GM21360 (cell line): ENCODE data around the gene H1-8.

ENCODE experiments used
- ATAC-seq: cut with Tn5 transposase; IDR thresholded peaks from one replicate; pipeline ENCODE4 v1.9.1; 2021; ENCODE audit warnings: mild to moderate bottlenecking, moderate library complexity; ENCODE audit not compliant: unreplicated experiment

Gene H1-8

DNA sequence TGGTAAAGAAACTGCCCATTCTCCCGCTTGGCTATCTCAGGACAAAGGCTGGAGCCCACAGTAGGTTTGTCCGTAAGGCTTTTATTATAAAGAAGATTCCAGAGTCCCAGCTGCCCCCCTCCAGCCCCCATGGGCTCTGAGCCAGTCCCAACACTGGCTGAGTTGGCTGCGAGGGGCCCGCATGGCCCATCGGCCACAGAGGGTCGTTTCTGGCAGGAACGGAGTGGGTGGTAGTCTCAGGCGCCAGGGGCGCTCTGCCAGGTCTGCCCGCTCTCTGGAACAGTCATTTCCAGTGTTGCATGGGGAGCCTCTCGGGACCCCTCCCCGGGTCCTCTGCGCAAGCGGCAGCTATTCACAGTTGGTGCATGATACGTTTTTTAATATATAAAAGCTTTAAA, 12.2 kb downstream of the H1-8 start:
- ATAC-seq = no peak

DNA sequence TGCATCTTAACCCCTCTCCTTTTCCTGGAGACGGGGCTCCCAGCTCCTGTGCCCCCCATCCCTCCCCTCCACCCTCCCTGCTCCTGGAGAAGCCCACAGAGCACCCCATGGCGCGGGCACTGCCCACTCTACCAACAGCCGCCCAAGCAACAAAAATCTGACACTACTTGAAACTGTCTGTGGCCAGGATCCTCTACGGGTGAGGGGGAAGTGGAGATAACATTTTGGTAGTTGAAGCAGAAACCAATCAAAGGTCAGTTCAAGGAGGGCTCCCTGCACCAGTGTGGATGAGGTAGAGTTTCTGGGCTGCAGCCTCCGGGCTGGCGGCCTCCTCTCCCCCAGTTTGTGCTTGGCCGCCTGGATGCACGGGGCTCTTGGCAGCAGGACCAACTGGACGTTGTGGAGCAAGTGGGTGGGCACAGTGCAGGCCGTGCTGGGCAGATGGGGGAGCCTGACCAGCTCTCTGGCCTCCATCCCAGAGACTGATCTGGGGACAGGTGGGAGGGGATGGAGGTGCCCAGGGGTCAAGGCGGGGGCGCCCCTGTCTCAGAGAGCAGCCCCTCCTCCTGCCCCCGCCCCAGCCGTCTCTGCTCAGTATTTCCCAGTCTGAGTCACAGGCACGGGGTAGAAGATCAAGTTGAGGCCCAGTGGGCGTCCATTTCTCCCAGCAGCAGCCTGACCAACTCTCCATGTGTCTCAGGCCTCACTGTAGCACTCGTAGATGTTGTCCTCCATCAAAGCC, 12.8 kb downstream of the H1-8 start:
- ATAC-seq = no peak

DNA sequence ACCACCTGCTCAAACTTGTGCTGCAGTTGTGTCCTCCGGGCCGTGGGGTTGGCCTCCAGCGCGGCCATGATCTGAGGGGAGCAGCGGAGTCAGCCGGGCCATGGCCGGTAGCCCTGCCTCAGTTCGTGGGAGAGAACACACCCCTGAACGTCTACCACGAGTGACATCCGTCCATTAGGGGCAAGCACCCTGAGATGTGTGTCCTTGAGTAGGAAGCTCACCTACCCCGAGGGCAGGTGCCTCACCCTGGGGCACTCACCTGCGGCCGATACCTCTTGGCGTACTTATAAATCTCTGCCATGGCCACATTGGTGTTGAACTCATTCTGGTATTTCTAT, 13.4 kb downstream of the H1-8 start:
- no peak for ATAC-seq

DNA sequence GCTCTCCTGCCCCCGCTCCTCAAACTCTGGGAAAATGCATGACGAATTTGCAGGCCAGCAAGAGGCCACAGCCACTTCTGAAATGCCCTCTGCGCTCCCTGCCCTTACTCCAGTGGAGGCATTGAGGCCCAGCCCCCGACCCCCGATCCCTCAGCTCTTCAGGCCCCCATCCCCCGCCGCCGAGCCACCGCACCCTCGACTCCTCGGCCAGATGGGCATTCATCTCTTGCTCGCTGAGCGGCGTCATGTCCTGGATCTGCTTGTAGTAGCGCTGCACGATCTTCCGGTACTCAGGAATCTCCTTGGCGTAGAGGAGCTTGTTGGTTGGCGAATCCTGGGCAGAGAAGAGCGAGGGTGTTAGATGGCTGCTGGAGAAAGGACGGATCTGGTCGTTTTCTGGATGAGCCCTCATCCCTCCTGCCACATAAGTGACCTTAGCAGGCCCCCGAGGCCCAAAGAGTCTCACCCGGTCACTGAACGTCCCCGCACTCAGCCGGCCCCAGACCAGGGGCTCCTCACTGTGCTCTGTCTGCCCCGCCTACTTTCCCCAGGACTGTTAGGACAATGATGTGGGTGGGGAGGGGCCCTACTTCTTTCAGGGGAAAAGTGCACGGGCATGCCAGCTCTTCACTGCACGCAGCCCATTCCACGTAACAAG, 14.0 kb downstream of the H1-8 start:
- no peak for ATAC-seq

DNA sequence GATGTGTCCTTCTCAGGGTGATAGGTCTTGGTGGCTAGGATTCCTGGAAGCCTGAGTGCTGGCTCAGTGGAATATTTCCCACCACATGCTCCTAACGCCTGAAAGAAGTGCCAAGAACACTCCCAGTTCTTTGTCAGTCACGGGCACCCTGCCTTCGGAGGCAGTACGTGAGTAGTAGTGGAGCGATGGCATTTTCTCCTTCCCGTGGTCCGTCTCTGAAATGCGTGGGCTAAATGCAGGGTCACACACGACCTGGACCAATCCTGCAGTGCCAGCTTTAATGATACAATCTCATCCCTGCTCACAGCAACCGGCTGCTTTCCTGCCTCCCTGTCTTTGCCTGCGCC, 14.5 kb downstream of the H1-8 start:
- ATAC-seq = no peak

DNA sequence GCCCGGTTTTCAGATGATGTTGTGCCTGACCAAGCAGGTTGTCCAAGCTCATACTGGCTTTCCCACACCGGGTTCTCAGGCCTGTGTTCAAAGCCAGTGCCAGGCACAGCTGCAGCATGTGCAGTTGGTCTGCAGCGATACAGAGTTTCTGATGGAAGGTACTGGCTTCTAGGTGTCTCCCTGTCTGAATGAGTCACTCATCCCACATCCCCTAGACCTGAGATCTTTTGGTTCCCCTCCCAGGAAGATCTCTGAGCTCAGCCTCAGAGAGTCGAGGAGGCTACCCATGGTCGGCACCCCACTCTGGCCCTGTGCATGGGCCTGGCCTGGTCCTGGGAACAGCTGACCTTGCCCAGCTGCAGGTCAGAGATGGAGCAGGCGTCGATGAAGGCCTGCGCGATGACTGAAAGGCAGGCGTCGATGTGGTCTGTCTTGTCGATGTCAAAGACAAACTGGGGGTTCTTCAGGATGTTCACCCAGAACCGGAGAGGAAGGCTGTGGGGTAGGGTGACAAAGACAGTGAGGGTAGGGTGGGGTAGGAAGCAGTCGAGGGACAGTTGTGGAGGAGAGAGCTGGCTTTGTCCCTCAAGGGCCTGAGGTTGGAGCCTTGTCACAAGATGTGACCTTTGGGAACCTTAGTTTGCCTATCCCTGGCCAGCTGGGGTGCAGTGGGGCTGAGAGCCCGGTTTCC, 15.3 kb downstream of the H1-8 start:
- ATAC-seq = no peak

DNA sequence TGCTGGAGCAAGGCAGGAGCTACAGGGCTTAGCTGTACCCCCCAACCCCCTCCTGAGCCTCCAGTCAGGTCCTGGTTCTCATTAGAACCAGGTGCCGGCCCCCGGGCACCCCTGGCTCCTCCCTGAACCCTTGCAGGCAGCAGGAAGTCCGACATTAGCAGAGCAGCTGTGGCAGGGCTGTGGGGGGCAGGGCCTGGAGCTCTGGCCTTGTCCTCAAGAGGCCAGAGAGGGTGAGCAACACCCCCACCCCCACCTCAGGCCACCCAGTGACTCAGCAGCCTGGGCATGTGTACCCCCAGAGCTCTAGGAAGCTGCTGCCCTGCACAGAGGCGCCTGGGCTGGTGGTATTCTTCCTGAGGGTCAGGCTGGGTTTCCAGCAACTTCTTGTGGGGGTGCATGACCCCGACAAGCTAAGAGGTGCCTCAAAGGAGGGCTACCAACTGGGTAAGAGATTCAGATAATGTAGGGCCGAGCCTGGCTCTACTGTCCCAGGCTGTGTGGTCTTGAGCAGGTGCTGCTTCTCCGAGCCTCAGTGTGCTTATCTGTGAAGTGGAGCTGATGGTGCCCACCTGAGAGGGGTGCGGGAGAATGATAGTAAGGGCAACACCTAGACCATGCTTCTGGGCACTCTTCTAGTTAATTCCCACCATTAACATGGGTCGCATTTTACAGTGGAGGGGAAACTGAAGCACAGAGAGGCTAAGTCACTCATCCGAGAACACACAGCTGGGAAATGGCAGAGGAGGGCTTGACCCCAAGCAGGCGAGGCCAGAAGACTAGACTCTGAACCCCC, 16.0 kb downstream of the H1-8 start:
- no peak for ATAC-seq

DNA sequence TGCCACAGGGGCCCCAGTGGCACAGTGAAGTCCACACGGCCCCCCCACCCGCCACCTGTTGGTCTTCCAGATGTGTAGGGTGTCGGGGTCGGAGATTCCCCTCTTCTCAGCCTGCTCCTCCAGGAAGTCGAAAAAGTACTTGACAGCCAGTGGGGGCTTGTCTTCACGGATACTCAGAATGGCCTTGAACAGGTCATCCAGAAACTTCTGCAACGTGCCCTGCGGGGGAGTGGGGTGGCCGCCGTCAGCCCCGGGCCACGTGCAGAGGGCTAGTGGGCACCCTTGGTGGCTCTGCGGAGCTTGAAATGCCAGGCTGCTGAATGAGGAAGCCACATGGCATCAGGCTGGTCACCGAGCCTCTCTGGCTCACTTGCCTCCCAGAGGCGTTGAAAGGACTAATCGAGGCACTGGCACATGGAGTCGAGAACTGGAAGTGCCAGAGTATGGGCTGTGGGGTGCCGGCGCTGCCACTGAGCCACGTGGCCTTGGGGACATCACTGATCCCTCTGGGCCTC, 16.6 kb downstream of the H1-8 start:
- ATAC-seq = no peak

DNA sequence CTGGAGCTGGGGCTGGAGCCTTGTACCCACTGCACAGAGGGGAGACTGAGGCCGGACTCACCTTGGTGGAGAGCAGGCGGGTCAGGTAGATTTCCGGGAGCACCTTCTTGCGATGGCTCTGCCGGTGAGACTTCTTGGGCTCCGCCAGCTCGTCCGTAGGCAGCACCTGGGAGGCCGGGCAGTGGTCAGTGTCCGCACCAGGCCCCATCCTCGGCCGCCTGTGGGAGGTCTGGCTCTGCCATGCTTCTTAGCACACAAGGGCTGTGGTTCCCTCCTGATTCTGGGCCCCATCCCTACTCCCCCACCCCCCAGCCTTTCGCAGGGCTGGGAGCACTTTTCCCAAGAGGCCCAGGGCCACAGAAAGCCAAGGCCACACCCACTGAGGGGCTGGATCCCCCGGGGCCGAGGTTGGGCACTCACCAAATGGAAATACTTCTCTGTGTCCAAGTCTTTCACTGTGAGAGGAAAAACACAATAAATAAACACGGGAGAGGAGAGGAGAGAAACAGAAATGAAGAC, 17.4 kb downstream of the H1-8 start:
- no peak for ATAC-seq

DNA sequence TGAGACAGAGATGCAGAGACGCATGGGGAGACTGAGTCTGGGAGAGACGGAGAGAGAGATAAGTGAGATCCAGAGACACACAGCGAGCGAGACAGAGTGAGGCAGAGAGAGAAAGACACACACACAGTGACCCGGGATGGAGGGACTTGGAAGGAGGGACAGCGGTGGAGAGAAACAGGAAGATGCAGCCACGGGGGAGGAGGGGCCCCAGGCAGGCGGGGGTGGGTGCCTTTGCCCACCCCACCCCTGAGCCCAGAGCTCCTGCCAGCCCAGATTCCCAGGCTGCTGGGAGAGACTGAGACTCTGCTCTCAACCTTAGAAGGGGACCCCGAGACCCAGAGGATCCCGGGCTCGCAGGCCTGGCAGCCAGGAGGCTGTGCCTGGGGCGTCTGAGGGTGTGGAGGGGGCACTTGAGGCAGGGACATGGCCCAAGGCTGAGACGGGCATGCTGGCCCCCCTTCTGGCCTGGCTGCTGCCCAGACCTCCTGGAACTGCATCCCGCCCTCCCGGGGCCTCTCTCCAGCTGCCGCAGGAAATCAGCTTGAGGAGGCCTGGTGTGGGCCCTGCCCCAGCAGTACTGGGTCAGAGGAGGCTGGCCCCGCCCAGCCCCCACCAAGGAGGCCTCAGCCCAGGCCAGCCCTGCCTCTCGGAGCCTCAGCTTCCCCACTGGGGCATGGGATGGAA, 18.1 kb downstream of the H1-8 start:
- no peak for ATAC-seq

DNA sequence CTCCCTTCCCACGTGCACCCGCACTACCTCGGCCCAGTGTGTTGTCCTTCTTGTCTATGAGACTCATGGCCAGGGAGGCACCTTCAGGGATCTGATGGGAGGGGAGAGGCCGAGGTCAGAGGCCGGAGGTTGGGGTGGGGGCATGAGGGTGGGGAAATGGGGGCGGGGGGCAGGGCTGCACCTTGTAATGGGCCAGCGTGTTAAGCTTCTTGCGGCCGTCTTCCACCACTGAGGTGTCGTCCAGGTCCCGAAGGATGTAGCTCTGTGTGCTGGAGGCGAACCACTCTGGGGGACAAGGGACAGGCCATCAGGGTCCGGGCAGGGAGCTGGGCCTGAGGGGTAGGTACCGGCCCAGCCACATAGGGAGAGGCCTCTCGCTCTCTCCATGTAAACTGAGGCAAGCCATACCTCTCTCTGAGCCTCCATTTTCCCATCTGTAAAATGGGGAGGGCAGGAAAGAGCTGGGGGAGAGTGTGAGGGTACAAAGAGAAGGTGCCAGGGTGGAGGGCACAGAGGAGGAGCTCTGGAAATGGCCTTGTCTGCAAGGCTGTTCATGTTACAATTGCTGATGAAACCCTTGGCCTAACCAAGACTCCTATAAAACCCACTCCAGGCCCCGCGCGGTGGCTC, 18.8 kb downstream of the H1-8 start:
- no peak for ATAC-seq

DNA sequence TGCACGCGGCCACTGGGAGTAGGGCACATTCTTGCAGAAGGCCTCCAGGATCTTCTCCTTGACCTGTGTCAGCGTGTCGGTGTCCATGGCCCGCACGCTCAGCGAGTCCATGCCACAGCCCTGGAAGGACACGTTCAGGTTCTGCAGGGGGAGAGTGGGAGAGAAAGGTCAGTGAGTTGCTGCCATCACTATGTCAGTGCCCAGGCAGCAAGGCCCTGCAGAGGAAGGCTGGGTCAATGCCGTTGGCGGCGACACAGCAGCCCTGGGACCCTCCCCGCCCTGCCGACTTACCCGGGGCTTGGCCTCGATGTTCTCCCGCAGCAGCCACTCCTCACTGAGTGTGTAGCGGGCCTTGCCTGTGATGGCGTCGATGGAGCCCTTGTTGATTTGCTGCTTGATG, 19.8 kb downstream of the H1-8 start:
- ATAC-seq = no peak

DNA sequence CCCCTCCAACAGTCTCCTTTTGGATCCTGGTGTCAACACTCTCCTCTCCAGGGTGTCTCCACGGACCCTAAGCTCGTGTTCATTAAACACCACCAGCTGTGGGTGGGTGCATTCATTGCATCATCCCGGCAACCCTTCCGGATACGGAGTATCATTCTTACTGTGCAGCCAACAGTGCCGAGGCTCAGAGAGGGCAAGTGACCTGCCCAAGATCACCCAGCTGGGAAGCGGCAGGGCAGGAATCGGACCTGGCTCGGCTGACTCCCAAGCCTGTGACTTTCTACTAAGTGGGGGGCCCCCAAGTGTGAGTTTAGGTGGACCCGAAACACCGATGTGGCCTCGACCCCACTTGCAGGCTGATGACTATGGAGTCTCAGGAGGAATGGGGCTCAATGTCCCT, 20.4 kb downstream of the H1-8 start:
- ATAC-seq = no peak

DNA sequence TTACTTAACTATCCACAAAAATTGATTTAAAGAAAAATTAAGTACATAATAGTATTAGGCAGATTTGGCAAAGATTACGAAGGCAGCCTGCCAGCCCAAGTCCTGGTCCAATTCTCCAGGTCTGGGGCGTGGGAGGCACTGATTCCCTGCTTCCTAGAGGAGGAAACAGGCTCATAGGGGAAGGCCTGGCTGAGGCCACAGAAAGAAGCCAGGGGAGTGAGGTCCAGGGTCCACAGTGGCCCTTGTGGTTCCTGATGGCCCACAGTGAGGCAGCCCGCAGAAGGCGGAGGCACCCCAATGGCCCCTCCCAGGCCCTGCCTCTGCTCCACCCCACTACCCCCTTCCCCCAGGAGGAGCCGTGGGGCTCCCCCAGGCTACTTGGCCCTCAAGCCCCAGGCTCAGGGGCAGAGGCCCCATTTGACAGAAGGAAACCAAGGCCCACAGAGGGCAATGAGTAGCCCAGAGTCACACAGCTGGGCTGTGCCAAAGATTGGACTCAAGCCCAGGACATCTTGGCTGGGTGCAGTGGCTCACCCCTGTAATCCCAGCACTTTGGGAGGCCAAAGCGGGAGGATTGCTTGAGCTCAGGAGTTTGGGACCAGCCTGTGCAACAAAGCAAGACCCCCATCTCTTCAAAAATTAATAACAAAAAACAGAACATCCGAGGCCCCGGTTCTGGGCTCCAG, 21.0 kb downstream of the H1-8 start:
- no peak for ATAC-seq

DNA sequence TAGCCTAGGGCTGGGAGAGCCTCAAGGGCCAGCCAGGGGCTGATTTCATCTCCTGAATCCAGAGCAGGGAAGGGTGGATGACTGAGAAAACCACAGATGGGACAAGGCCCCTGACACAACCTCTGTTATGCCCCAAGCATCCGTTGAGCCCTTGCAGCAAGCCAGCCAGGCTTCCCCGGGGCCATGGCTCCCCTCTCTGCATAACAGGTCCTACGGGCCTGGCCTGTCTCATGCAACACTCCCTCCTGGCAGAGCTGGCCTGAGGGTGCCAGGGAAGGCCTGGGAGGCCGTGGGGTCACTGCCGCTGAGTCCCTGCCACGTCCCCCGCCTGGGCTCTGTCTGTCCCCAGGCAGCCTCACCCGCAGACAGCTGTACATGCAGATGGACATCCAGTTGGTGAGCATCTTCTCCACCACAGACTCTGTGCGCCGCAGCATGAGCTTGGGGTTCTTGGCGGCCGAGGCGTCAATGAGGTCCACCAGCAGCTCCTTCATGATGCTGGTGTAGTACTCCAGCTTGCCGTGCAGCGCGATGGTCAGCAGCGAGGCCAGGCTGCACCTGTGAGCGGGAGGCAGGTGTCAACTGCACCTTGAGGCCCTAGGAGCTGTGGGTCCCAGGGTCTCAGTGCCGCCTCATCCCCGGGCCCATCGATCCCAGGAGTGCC, 22.1 kb downstream of the H1-8 start:
- ATAC-seq = no peak

DNA sequence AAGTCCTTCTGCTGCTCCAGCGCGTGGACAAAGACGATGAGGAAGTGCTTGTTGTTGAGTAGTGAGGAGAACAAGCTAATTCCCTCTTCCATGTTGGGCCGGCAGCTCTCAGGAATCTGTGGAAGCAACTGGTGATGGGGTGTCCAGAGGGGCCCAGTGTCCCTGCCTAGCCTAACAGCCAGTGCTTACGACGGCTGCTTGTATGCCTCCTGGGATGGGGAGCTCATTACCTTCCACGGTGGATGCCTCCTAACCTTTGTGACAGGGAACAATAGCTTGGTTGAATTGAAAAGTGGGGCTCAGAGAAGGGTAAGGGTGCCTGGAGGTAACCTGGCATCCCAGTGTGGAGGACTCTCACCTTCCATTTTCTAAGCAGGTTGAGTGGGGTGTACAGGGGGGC, 22.9 kb downstream of the H1-8 start:
- ATAC-seq = no peak

DNA sequence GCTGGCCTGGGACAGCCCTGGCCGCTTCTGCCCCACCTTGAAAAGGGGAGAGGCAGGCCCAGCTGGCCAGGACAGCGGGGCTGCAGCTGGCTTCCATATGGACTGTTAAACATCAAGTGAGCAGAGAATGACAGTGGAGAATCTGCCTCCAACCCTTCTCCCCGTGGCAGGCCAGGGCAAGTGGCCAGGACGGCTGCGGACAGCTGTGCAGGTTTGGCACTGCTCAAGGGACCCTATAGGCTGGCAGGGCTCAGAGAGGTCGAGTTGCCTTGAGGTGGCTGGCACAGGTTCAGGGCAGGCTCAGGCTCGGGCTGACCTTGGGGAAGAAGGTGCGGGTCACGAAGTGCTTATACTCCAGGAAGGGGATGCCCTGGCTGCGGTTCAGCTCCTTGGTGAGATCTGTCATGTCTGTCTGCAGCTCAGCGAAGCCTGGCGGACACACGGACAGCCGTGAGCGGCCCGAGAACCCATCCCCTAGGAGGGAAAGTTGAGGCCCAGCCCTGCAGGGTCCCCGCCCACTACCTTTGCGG, 24.3 kb downstream of the H1-8 start:
- ATAC-seq = no peak

DNA sequence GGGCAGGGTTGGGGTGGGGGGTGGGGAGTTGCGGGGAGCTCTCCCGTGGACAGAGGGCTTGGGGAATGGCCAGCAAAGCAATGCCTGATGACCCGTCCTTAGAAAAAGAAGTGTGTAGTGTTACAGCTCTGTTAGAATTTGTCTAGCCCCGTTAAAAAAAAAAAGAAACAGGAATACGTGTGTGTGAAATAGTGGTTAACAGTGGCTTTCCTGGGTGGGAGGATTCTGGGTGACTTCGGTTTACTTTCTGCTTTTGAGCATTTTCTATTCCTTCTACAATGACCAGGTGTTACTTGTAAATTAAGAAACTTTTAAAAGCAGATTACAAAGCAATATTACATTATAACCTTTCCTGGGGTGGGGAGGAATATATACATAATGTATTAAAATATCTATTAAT, 25.0 kb downstream of the H1-8 start:
- ATAC-seq = no peak

DNA sequence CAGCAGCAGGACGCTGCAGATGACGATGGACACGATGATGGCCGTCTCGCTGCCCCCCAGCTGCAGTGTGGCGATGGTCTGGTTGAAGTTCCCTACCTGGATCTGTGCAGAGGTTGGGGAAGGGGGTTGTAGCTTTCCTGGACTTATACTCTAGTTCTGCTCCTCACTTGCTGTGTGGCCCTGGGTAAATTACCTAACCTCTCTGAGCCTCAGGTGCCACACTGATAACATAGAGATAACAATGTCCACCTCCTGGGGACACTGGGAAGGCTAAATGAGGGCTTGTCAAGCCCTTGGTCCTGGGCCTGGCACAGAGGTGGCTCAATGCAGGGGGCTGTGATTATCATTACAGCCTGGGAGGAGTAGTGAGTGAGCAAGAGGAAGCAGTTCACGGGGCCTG, 26.9 kb downstream of the H1-8 start:
- no peak for ATAC-seq
